Muscle of arm (tissue), 12 donors: Measurements from ENCODE around the gene CCHCR1. TPM values are rescaled to one million over a fixed set of nuclear protein-coding genes. Genes with fewer than 3 reads are reported as not detected.
"Not testable (repeated sequence)": the region's sequence is repeated elsewhere in the genome, so short reads cannot be mapped to it uniquely, and the experiment has no call there.

Experiments used
- DNase-seq: peaks from one replicate; pipeline ENCODE4 v3.0.0-alpha.2; 2013
- polyA plus RNA-seq, 12 donors: library from polyadenylated mRNA; unstranded; fragments of 120-200 nt; gene quantifications; one replicate each; pipeline ENCODE4 v1.2.1, GENCODE V29; 2013; ENCODE audit not compliant: insufficient read length in 12 of 12

Gene CCHCR1
- polyA plus RNA-seq, 12 donors: 9.5 to 25.3 (median 12.6) TPM; not detected in 1

DNA sequence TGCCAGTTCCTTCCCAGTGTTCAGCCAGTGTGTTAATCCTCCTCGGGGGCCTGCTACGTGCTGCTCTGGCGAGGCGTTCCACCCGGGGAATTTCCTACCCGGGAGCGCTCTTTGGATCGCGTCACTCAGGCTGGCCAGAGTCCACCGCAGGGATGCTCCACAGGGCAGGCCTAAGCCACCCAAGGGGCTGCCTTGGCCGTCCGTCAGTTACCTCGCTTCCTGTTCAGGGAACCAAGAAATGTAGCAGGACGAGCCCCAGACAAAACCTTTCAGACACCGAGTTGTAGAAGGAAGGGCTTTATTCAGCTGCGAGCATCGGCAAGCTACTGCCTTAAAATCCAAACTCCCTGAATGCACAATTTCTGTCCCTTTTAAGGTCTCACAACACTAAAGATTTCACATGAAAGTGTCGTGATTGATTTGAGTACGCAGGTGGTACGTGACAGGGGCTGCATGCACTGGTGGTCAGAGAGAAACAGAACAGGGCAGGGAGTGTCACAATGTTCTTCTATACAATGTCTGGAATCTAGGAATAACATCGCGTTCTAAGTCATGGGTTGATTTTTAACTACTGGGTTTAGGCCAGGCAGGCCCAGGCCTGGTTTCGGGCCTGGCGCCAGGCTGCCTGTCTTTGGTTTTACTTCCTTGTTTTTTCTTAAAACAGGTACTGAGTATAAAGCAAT is 28.6 kb upstream of the CCHCR1 start:
- no peak for DNase-seq

DNA sequence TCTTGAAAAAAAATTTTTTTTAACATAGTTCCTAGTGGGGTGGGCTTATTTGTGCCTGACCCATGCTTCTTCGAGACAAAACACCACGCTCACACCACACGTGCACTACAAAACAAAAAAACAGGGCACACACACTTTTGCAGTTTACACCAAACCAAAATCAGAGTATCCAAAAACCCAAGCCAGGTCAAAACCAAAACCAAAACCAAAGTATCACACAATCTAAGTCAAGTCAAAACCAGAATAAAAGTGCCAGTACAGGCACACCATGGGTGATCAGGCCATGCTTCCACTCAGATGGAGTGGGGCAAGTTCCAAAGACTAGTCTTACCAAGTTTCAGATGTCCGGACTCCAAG is 28.1 kb upstream of the CCHCR1 start:
- not testable (repeated sequence) for DNase-seq

- not testable (repeated sequence) for DNase-seq
These were observed 26.3 kb upstream of the CCHCR1 start for GRCh38 chr6:31183859-31184258.

GRCh38 chr6:31183287-31183686 is 25.7 kb upstream of the CCHCR1 start:
- DNase-seq: not testable (repeated sequence)

GRCh38 chr6:31180500-31180899 is 22.9 kb upstream of the CCHCR1 start:
- DNase-seq: peak; percentile 53

GRCh38 chr6:31179896-31180295 is 22.3 kb upstream of the CCHCR1 start:
- DNase-seq: no peak

DNA sequence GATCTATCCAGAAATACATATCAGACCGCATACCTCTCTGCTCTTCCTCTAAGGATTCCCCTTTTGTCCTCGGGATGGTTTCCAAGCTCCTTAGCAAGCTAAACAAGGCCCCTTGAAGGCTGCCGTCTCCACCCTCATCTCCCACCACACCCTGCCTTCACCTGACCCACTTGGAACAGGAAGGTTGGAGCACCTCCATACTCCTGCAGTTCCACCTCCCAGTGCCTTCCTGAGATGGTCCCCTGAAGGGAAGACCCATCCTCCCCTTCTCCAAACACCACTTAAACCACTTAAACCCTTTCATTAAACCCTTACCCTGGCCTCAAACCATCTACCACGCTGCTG is 21.4 kb upstream of the CCHCR1 start:
- no peak for DNase-seq

DNA sequence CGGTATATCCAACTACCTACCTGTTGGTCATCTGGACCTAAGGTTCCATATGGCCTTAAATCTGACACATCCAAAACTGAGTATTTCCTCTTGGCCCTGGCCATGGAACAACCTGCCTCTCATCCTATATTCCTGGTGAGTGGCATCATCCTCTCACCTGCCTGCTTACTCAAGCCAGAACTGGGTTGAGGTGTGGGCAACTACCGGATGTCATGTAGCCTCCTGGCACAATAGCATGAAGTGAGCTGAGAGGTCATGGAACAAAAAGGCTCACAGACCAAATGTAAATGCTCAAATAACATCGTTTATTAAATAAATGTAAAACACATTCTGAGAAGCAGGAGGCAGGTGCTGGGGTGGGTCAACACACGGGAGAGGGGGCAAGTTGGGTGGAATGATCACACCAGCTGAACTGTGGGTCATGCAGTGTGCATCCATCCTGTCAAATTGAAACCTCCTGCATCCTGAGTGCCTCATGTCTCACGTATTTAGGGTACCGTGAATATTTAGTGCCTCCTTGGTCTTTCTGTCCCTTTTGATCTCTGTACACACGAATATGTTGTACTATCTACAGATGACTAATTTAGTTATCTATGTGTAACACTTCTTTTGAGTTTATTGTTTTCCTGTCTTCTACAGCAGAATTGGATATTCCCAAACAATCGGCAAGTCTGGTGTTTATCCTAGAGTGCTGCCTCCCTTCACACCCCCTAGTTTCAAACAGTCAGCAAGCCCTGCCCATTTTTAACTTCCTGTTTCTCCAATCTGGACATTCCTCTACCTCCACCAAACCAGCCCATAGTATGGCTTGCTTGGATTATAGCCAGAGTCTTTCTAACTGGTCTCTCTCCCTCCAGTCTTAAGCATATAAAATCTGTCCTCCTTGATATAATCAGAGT is 20.8 kb upstream of the CCHCR1 start:
- no peak for DNase-seq

DNA sequence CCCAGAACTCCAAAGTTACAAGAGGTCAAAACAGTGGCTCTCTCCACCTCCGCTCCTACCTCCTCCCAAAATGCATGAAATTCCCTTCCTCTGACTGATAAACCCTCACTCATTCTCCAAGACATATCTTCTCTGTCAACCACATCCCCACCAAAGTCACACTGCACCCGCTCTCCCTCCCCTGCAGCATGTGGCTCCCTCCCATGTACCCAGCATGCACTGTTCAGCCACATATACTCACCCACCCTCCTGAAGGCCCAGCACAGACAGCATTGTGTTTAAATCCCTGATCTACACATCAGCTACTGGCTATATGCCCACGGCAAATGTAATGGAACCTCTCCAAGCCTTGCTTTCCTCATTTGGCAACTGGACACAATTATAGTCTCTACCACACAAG is 18.4 kb upstream of the CCHCR1 start:
- DNase-seq: no peak

- DNase-seq: no peak
These were observed 16.8 kb upstream of the CCHCR1 start for GRCh38 chr6:31174378-31174777.

GRCh38 chr6:31173406-31173805 is 15.8 kb upstream of the CCHCR1 start:
- DNase-seq: no peak

DNA sequence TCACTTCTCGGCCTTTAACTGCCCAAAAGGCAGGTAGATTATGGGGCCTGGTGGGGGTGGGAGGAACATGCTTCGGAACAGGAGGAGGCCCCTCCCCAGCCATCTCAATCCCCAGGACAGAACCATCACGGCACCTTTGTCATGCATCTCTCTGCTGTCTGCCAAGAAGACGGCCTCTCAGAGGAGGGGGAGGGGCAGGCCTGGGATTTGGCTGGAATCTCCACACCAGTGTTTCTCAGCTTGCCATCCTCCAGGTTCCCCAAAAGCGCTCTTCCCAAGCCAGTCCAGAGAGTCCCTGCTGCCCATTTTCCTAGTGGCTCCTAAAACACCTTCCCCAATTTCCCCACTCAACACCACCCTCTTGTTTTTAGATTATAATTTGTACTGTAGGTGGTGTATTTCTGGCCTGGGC is 15.4 kb upstream of the CCHCR1 start:
- no peak for DNase-seq

DNA sequence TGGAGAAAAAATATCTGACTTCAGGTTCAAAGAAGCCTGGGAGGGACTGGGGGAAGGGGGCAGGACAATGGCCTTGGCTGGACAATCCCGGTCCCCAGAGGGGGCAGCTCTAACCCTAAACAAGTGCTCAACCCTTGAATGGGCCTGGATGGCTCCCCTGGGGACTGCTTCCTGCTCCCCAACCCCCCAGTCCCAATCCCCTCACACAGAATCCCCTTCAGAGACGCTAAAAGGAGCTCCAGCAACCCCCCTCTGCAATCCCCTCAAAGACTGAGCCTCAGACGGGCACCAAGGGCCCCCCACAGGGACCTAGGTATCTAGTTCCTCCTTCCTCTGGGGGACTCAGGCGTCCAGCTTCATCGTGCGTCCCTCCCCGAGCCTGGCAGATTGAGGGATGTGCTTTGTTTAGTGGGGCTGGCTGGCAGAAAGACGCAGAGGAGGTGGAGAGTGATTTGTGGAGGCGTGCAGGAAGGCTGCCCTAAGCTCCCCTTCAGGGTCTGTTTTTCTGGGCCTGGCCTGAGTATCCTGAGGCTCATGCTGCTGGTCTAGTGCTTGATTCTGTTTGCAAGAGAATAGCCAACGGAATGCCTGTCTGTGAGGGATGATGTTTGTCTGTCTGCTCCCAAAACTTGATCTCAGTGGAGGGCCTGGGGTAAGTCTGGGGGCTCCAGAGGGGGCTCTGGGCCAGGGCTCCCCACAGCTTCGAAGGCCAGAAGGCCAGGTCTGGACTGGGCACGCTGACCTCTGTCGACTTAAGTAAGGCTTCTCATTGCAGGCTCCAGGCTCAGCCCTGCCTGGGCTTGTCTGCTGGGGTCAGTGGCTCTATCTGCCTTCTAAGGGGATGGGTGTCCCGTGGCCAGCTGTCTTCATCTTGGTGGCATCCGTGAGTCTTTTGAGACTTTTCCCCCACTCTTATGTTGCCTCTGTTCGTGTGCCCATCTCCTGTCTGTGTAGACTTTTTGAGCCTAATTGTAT is 14.6 kb upstream of the CCHCR1 start:
- no peak for DNase-seq

- no peak for DNase-seq
These were observed 13.5 kb upstream of the CCHCR1 start for GRCh38 chr6:31170987-31171671.

DNA sequence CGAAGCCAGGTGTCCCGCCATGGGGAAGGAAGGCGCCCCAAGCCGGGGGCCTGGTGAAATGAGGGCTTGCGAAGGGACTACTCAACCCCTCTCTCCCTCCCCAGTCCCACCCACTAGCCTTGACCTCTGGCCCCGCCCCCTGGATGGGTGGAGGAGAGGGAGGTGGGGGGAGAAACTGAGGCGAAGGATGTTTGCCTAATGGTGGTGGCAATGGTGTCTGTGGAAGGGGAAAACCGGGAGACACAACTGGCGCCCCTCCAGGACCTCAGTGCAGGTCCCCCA is 12.9 kb upstream of the CCHCR1 start, which contains the start of gene POU5F1:
Gene POU5F1 (minus strand): TSS at position 83 of the 282 bp plus-strand sequence. CDS start 62 bp downstream, at position 21.
- no peak for DNase-seq

DNA sequence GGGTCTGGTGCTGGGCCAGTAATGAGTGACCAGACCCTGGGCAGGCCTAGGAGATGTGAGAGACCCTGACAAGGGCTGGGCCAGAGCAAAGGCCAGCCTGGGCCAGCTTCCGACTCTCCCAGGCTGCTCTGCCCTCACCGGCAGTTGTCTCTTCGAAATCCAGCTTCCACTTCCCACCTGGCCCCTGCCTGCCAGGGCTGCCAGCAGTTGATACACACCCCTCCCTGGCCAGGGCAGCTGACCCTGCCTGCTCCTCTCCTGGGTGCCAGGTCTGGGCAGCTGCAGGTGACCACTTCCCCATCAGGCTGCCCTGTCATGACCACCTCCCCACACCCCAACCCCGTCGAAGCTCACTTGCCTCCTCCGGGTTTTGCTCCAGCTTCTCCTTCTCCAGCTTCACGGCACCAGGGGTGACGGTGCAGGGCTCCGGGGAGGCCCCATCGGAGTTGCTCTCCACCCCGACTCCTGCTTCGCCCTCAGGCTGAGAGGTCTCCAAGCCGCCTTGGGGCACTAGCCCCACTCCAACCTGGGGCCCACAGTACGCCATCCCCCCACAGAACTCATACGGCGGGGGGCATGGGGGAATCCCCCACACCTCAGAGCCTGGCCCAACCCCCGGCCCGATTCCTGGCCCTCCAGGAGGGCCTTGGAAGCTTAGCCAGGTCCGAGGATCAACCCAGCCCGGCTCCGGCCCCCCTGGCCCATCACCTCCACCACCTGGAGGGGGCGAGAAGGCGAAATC is 12.4 kb upstream of the CCHCR1 start:
- not testable (repeated sequence) for DNase-seq

DNA sequence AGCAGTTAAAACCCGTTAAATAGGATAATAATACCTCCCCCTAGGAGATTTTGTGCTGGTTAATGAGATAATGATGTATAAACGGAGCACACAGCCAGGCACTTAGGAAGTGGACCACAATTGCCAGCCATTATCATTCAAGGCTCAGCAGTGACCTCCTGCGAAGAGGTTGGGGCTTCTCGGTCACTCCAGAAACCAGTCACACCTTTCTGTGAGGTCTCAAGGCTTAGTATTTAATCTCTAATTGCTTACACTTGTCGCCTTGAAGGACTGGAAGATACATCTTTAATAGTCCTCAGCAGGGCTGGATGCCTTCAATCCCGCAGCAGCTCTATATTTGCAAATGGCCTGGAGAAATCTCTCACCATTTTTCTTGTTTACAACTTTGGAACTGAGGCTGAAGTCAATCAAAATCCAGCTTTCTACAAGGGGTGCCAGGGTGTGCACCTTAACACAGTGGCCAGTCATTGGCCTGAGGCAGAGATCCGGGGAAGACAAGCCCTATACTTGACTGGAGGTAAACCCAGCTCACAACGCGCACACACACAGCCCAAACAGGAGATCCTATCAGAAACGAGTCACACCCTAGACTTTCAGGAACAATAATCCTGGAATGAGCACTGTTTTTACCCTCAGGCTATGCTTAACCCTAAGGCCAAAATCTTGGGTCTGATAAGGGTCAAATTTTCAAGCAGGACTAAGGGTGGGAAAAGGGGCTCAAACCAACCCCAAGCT is 11.7 kb upstream of the CCHCR1 start:
- DNase-seq: no peak

DNA sequence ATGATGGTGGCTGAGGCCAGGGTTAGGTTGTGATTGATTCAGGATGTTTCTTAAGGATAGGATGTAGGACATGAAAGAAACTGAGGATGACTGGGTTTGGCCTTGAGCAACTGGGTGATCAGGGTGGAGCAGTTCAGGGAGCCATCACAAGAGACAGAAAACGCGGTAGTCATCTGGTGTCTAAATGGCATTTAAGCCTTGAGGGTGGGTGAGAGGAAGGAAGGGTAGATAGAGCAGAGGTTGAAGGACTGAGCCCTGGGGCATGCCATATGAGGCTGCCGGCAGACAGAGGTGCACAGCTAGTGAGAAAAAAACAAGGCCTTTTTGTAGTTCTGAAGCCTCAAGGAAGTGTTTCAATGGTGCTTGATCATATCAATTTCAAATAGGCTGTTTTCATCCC is 11.0 kb upstream of the CCHCR1 start:
- no peak for DNase-seq

DNA sequence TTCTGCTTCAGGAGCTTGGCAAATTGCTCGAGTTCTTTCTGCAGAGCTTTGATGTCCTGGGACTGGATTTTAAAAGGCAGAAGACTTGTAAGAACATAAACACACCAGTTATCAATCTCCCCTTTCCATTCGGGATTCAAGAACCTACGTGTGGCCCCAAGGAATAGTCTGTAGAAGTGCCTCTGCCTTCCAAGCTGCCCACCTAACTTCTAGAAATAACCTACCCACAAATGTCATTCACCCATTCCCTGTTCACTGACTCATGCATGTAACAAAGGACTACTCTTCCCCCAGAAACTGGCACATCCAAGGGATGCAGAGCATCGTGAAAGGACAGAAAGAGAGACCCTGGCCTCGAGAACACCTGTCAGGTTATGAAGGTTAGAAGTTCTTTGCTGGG is 8.4 kb upstream of the CCHCR1 start:
- no peak for DNase-seq
